ENCODE measurements around the gene BCL2L1.

DNA sequence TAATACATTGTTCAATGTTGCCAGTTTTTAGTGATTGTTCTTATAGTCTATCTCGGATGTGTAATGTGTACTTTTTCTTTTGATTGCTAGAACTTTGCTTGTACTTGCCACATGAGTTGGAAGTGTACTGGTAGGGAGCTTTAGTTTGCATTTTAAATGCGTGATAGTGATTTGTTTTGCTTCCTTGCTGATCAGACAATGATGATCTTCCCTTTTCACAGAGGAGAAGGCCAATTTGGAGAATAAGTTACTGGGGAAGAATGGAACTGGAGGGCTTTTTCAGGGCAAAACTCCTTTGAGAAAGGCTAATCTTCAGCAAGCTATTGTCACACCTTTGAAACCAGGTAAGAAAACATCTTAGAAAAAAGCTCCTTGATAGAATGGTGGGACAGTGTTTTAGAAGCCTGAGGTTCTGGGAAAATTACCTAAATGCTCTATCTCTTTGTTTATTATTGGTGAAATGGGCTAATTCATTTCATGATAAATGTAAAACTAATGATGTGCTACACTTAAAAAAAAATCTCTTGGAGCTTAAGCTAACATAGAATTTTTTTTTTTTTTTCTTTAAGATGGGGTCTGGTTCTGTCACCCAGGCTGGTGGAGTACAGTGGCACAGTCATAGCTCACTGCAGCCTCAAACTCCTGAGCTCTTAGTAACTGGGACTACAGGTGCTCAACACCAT, 37.3 kb upstream of the BCL2L1 start:
- TF ChIP-seq, protein P1, sequence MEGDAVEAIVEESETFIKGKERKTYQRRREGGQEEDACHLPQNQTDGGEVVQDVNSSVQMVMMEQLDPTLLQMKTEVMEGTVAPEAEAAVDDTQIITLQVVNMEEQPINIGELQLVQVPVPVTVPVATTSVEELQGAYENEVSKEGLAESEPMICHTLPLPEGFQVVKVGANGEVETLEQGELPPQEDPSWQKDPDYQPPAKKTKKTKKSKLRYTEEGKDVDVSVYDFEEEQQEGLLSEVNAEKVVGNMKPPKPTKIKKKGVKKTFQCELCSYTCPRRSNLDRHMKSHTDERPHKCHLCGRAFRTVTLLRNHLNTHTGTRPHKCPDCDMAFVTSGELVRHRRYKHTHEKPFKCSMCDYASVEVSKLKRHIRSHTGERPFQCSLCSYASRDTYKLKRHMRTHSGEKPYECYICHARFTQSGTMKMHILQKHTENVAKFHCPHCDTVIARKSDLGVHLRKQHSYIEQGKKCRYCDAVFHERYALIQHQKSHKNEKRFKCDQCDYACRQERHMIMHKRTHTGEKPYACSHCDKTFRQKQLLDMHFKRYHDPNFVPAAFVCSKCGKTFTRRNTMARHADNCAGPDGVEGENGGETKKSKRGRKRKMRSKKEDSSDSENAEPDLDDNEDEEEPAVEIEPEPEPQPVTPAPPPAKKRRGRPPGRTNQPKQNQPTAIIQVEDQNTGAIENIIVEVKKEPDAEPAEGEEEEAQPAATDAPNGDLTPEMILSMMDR (IDR thresholded peaks at IDR 0.05) = no peak
- TF ChIP-seq POLR2A (IDR thresholded peaks at IDR 0.05) = no peak

Data from body of pancreas (tissue), 4 donors.